Measurements from ENCODE around the gene AP4E1. TPM values are rescaled to one million over a fixed set of nuclear protein-coding genes. Genes with fewer than 3 reads are reported as not detected.

The AP4E1 gene
- total RNA-seq, 2 experiments from 2014 or later, result 20.7 to 20.9 TPM

DNA sequence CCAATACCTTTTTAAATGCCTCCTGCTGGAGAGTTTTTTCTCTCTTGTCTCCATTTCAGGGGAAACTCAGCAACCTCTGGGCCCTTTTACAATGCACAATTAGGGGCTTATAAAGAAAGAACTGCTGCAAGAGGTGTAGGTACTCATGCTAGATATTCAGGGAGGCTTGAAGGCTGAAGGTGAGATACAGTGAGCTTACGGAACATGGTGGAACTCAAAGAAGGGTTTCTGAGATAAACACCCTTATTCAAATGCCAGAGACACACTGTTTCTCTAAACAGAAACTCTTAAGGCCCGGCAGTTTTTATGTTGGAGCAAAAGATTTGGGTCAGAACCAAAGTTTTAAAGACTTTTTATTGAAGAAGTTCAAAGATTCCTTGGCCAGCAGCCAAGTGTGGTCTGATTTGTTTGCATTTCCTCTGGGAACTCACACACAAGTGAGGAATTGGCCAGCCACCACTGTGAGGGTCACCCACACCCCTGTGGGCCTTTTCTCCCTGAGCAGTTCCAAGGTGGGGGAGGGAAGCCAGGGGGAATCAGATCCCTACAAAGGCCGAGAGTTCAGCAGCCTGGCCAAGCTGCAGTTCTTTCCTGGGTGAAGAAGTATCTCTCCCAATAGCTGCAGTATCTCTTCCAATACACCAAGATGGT lies 138.4 kb downstream of the AP4E1 start:
- H3K27ac Mint-ChIP-seq, result no peak overlapping the region
- no peaks in the 10 kb centered on the region for H3K9me3 Mint-ChIP-seq

GRCh38 chr15:51048308-51048707 lies 139.8 kb downstream of the AP4E1 start:
- Mint-ChIP-seq H3K27ac (no peak overlapping the region), H3K4me1 (no peaks in the 10 kb centered on the region), H3K4me3 (no peak overlapping the region), H3K9me3 (no peaks in the 10 kb centered on the region), H3K27me3 (peaks cover 3% of the 10 kb centered on the region), H3K36me3 (no peaks in the 10 kb centered on the region)
- DNase-seq, result no peak

More for the DNA sequence above, 138.4 kb downstream of the AP4E1 start:
- Mint-ChIP-seq H3K4me3 (no peak overlapping the region), H3K27me3 (no peaks in the 10 kb centered on the region), H3K36me3 (no peaks in the 10 kb centered on the region), H3K4me1 (no peaks in the 10 kb centered on the region)
- DNase-seq, result no peak

GRCh38 chr15:51049081-51049480 lies 140.6 kb downstream of the AP4E1 start:
- no peak for DNase-seq
- H3K27ac Mint-ChIP-seq, result no peak overlapping the region
- no peaks in the 10 kb centered on the region for H3K4me1 Mint-ChIP-seq
- no peak overlapping the region for H3K4me3 Mint-ChIP-seq
- no peaks in the 10 kb centered on the region for H3K9me3 Mint-ChIP-seq
- no peaks in the 10 kb centered on the region for H3K36me3 Mint-ChIP-seq
- peaks cover 9% of the 10 kb centered on the region for H3K27me3 Mint-ChIP-seq

GRCh38 chr15:51051776-51052175 lies 143.3 kb downstream of the AP4E1 start:
- H3K36me3 Mint-ChIP-seq, result no peaks in the 10 kb centered on the region
- H3K4me3 Mint-ChIP-seq, result no peak overlapping the region
- DNase-seq, result no peak
- H3K27me3 Mint-ChIP-seq, result peaks cover 9% of the 10 kb centered on the region
- no peak overlapping the region for H3K27ac Mint-ChIP-seq
- H3K9me3 Mint-ChIP-seq, result no peaks in the 10 kb centered on the region
- H3K4me1 Mint-ChIP-seq, result no peaks in the 10 kb centered on the region

GRCh38 chr15:51053571-51053970 lies 145.1 kb downstream of the AP4E1 start:
- Mint-ChIP-seq H3K27me3 (peaks cover 18% of the 10 kb centered on the region), H3K27ac (no peak overlapping the region), H3K4me3 (no peak overlapping the region), H3K4me1 (no peaks in the 10 kb centered on the region), H3K9me3 (no peaks in the 10 kb centered on the region), H3K36me3 (no peaks in the 10 kb centered on the region)
- no peak for DNase-seq

DNA sequence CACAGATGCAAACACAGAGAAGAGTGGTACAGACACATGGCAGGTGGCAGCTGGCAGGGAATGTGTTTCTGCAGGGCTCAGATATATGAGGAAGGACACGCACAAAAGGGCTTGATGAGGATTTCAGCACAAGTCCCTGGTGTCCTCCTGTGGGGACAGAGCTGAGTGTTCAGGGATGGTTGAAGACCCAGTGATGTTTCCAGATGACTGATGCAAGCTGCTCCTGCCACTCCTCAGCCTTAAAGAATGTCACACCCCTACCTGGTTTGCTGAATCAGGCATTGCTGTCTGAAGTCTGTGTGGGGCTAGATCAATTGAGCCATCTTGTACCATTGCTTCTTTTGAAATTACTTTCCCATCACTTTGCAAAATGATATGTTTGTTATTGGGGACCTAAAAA lies 146.1 kb downstream of the AP4E1 start:
- no peaks in the 10 kb centered on the region for H3K9me3 Mint-ChIP-seq
- DNase-seq, result no peak
- no peaks in the 10 kb centered on the region for H3K4me1 Mint-ChIP-seq
- H3K27ac Mint-ChIP-seq, result no peak overlapping the region
- H3K27me3 Mint-ChIP-seq, result peaks cover 22% of the 10 kb centered on the region
- no peaks in the 10 kb centered on the region for H3K36me3 Mint-ChIP-seq
- H3K4me3 Mint-ChIP-seq, result no peak overlapping the region

Other genes starting within 250 kb of the AP4E1 start
- gene TRPM7, start 221.9 kb upstream of the AP4E1 start, total RNA-seq, result 10 to 100 TPM; 45.4 to 45.8 TPM
- 10 to 100 TPM; 70.8 to 73.7 TPM for gene SPPL2A, start 143.0 kb upstream of the AP4E1 start, total RNA-seq
- under 1 TPM; 0.60 to 0.82 TPM for gene TNFAIP8L3, start 186.2 kb downstream of the AP4E1 start, total RNA-seq